DOHH2 (cell line): ENCODE results near the gene NELFB.
"Not testable (repeated sequence)": the region's sequence is repeated elsewhere in the genome, so short reads cannot be mapped to it uniquely, and the experiment has no call there.

Experiments used
- H3F3A ChIP-seq: fragments of 200-600 bp; sonication (generic), shearing (Covaris generic); 2 replicates; pipeline ENCODE4 v1.6.0; 2016; ENCODE audit warnings: antibody characterized with exemption, mild to moderate bottlenecking; ENCODE audit not compliant: control insufficient read depth, insufficient read depth
- H3K27ac ChIP-seq: fragments of 200-600 bp; sonication (generic); 2 replicates; pipeline ENCODE4 v1.5.1; 2014; ENCODE audit warnings: low read depth, mild to moderate bottlenecking, low read length, moderate library complexity
- H3K27me3 ChIP-seq: fragments of 200-600 bp; sonication (generic); 2 replicates; pipeline ENCODE4 v1.6.1; 2014; ENCODE audit warnings: mild to moderate bottlenecking, low read length, mixed read lengths; ENCODE audit not compliant: control insufficient read depth
- H3K36me3 ChIP-seq: fragments of 200-600 bp; sonication (generic); 2 replicates; pipeline ENCODE4 v1.6.1; 2014; ENCODE audit warnings: mild to moderate bottlenecking, low read length, moderate library complexity, mixed read lengths; ENCODE audit not compliant: control insufficient read depth
- H3K4me1 ChIP-seq: fragments of 200-600 bp; sonication (generic); 2 replicates; pipeline ENCODE4 v1.6.1; 2014; ENCODE audit warnings: mild to moderate bottlenecking, low read length, mixed read lengths; ENCODE audit not compliant: control insufficient read depth
- H3K4me2 ChIP-seq: fragments of 200-600 bp; sonication (generic); 2 replicates; pipeline ENCODE4 v1.6.0; 2014; ENCODE audit warnings: mild to moderate bottlenecking, low read length, moderate library complexity
- H3K4me3 ChIP-seq: fragments of 200-600 bp; sonication (generic); 2 replicates; pipeline ENCODE4 v1.5.1; 2014; ENCODE audit warnings: mild to moderate bottlenecking, low read length, mixed read lengths
- H3K79me2 ChIP-seq: fragments of 200-600 bp; sonication (generic); 2 replicates; pipeline ENCODE4 v1.6.1; 2014; ENCODE audit warnings: mild to moderate bottlenecking, low read length, mixed read lengths; ENCODE audit not compliant: control insufficient read depth
- H3K9me2 ChIP-seq: fragments of 200-600 bp; sonication (generic); replicated peaks from 2 replicates; pipeline ENCODE4 v1.6.1; 2014; ENCODE audit warnings: mild to moderate bottlenecking, low read length, mixed read lengths; ENCODE audit not compliant: control insufficient read depth
- H3K9me3 ChIP-seq: fragments of 200-600 bp; sonication (generic); 2 replicates; pipeline ENCODE4 v1.6.1; 2014; ENCODE audit warnings: antibody characterized with exemption, low read length, mixed read lengths; ENCODE audit not compliant: control insufficient read depth, insufficient read depth
- H4K20me1 ChIP-seq: fragments of 200-600 bp; sonication (generic); 2 replicates; pipeline ENCODE4 v1.6.0; 2014; ENCODE audit warnings: low read depth, mild to moderate bottlenecking, antibody characterized with exemption, low read length, moderate library complexity; ENCODE audit not compliant: control insufficient read depth, insufficient read depth
- EZH2phosphoT487 ChIP-seq: fragments of 200-600 bp; sonication (generic); IDR thresholded peaks from 2 replicates; pipeline ENCODE4 v1.6.1; 2017; ENCODE audit warnings: borderline replicate concordance, mild to moderate bottlenecking, antibody characterized with exemption, low read length, moderate library complexity, mixed read lengths
- TF ChIP-seq, protein P1 (sequence below): fragments of 200-600 bp; sonication (generic); IDR thresholded peaks from one replicate; pipeline ENCODE4 v1.5.1; 2014; ENCODE audit warnings: antibody characterized with exemption, mild to moderate bottlenecking, low read depth, low read length; ENCODE audit not compliant: poor library complexity, severe bottlenecking

Gene NELFB

DNA sequence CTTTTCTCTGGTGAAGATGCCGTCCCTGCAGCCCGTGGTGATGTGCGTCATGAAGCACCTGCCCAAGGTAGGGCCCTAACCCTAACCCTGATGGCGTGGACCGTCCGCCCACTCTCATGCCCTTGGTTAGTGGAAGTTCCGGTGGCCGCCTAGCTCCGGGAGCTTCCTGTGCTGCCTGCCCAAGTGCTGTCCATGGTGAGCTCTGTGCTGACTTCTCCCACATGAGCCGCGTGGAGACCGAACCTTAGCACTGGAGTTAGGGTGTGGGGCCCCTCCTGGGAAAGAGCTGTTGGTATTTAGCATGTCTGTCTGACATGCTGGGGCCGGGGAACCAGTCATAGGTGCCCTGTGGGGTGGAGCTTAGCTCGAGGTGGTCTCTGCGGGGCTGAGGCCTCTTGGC, 1.2 kb downstream of the NELFB start:
- Histone ChIP-seq H3K4me3 (peak overlapping the region; percentile 86), H3K4me1 (peaks cover 48% of the 10 kb centered on the region), H3F3A (no peaks in the 10 kb centered on the region), H3K9me3 (no peaks in the 10 kb centered on the region), H3K27me3 (no peaks in the 10 kb centered on the region), H3K27ac (no peak overlapping the region), H4K20me1 (no peaks in the 10 kb centered on the region), H3K9me2 (no peaks in the 10 kb centered on the region), H3K4me2 (peak overlapping the region; percentile 93), H3K36me3 (peaks cover 36% of the 10 kb centered on the region), H3K79me2 (peaks cover 30% of the 10 kb centered on the region)
- TF ChIP-seq, protein P1, sequence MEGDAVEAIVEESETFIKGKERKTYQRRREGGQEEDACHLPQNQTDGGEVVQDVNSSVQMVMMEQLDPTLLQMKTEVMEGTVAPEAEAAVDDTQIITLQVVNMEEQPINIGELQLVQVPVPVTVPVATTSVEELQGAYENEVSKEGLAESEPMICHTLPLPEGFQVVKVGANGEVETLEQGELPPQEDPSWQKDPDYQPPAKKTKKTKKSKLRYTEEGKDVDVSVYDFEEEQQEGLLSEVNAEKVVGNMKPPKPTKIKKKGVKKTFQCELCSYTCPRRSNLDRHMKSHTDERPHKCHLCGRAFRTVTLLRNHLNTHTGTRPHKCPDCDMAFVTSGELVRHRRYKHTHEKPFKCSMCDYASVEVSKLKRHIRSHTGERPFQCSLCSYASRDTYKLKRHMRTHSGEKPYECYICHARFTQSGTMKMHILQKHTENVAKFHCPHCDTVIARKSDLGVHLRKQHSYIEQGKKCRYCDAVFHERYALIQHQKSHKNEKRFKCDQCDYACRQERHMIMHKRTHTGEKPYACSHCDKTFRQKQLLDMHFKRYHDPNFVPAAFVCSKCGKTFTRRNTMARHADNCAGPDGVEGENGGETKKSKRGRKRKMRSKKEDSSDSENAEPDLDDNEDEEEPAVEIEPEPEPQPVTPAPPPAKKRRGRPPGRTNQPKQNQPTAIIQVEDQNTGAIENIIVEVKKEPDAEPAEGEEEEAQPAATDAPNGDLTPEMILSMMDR = no peak
- no peak for TF ChIP-seq EZH2phosphoT487

DNA sequence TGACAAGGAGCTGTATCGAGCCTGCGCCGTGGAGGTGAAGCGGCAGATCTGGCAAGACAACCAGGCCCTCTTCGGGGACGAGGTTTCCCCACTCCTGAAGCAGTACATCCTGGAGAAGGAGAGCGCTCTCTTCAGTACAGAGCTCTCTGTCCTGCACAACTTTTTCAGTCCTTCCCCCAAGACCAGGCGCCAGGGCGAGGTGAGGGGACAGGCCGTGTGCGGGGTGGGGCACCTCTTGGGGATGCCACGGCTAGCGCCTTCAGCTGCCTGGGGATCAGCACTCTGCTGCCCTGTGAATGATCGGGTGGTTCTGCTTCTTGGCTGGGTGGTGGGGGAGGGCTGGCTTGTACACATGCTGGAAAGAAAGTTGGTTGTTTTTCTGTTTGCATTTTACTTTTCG, 1.7 kb downstream of the NELFB start:
- TF ChIP-seq, protein P1 = no peak
- TF ChIP-seq EZH2phosphoT487 = no peak
- Histone ChIP-seq H3K9me2 (no peaks in the 10 kb centered on the region), H3K4me2 (peak overlapping the region; percentile 93), H3K79me2 (peaks cover 30% of the 10 kb centered on the region), H3K9me3 (no peaks in the 10 kb centered on the region), H3F3A (no peaks in the 10 kb centered on the region), H3K27me3 (no peaks in the 10 kb centered on the region), H4K20me1 (no peaks in the 10 kb centered on the region), H3K4me3 (peak overlapping the region; percentile 86), H3K36me3 (peaks cover 36% of the 10 kb centered on the region), H3K27ac (no peak overlapping the region), H3K4me1 (peaks cover 48% of the 10 kb centered on the region)

DNA sequence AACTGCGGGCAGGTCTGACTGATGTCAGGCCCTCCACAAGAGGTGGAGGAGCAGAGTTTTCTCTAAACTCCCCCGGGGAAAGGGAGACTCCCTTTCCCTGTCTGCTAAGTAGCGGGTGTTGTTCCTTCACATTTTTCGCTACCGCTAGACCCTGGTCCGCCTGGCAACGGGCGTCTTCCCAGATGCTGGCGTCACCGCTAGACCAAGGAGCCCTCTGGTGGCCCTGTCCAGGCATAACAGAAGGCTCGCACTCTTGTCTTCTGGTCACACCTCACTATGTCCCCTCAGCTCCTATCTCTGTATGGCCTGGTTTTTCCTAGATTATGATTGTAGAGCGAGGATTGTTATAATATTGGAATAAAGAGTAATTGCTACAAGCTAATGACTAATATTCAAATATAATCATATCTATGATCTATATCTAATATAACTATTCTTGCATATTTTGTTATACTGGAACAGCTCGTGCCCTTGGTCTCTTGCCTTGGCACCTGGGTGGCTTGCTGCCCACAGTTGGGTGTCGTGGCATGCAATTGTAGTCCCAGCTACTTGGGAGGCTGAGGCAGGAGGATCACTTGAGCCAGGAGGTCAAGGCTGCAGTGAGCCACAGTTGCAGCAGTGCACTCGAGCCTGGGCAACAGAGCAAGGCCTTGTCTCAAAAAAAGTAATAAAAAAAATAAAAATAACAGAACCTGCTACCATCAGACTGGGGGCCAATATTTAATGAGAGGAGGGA, 7.2 kb downstream of the NELFB start:
- H3K27me3 ChIP-seq, H3K4me2 ChIP-seq, H4K20me1 ChIP-seq, H3K27ac ChIP-seq, H3F3A ChIP-seq, H3K9me3 ChIP-seq, H3K9me2 ChIP-seq, H3K4me3 ChIP-seq: not testable (repeated sequence)
- peaks cover 32% of the 10 kb centered on the region for H3K79me2 ChIP-seq
- H3K36me3 ChIP-seq = peaks cover 55% of the 10 kb centered on the region
- peaks cover 20% of the 10 kb centered on the region for H3K4me1 ChIP-seq

DNA sequence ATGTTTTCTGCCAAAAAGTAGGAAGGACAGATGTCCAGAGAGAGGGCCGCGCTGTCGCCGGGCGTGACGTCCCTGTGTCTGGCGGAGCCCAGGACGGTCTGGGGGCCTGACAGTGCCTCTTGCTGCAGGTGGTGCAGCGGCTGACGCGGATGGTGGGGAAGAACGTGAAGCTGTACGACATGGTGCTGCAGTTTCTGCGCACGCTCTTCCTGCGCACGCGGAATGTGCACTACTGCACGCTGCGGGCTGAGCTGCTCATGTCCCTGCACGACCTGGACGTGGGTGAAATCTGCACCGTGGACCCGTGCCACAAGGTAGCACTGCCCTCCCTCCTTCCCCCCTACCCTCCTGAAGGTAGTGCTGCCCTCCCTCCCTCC, 7.8 kb downstream of the NELFB start:
- Histone ChIP-seq H3K4me2 (no peak overlapping the region), H3K27me3 (no peaks in the 10 kb centered on the region), H3K36me3 (peaks cover 59% of the 10 kb centered on the region), H3F3A (peaks cover 8% of the 10 kb centered on the region), H3K4me1 (peaks cover 25% of the 10 kb centered on the region), H3K4me3 (no peak overlapping the region), H4K20me1 (no peaks in the 10 kb centered on the region), H3K9me2 (no peaks in the 10 kb centered on the region), H3K27ac (no peak overlapping the region), H3K9me3 (no peaks in the 10 kb centered on the region), H3K79me2 (peaks cover 32% of the 10 kb centered on the region)
- no peak for TF ChIP-seq EZH2phosphoT487
- TF ChIP-seq, protein P1 = no peak
